Measurements from ENCODE around the gene MSH5. TPM values are rescaled to one million over a fixed set of nuclear protein-coding genes. Genes with fewer than 3 reads are reported as not detected.

The MSH5 gene
- total RNA-seq, 1 experiment from 2014 or later, result 43.1 TPM

GRCh38 chr6:31719001-31719400 lies 20.8 kb upstream of the MSH5 start (continued):
- TF ChIP-seq, protein P1, sequence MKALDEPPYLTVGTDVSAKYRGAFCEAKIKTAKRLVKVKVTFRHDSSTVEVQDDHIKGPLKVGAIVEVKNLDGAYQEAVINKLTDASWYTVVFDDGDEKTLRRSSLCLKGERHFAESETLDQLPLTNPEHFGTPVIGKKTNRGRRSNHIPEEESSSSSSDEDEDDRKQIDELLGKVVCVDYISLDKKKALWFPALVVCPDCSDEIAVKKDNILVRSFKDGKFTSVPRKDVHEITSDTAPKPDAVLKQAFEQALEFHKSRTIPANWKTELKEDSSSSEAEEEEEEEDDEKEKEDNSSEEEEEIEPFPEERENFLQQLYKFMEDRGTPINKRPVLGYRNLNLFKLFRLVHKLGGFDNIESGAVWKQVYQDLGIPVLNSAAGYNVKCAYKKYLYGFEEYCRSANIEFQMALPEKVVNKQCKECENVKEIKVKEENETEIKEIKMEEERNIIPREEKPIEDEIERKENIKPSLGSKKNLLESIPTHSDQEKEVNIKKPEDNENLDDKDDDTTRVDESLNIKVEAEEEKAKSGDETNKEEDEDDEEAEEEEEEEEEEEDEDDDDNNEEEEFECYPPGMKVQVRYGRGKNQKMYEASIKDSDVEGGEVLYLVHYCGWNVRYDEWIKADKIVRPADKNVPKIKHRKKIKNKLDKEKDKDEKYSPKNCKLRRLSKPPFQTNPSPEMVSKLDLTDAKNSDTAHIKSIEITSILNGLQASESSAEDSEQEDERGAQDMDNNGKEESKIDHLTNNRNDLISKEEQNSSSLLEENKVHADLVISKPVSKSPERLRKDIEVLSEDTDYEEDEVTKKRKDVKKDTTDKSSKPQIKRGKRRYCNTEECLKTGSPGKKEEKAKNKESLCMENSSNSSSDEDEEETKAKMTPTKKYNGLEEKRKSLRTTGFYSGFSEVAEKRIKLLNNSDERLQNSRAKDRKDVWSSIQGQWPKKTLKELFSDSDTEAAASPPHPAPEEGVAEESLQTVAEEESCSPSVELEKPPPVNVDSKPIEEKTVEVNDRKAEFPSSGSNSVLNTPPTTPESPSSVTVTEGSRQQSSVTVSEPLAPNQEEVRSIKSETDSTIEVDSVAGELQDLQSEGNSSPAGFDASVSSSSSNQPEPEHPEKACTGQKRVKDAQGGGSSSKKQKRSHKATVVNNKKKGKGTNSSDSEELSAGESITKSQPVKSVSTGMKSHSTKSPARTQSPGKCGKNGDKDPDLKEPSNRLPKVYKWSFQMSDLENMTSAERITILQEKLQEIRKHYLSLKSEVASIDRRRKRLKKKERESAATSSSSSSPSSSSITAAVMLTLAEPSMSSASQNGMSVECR (CRISPR knock-in tag; IDR thresholded peaks at IDR 0.05; ENCODE audit: borderline replicate concordance), result no peak

DNA sequence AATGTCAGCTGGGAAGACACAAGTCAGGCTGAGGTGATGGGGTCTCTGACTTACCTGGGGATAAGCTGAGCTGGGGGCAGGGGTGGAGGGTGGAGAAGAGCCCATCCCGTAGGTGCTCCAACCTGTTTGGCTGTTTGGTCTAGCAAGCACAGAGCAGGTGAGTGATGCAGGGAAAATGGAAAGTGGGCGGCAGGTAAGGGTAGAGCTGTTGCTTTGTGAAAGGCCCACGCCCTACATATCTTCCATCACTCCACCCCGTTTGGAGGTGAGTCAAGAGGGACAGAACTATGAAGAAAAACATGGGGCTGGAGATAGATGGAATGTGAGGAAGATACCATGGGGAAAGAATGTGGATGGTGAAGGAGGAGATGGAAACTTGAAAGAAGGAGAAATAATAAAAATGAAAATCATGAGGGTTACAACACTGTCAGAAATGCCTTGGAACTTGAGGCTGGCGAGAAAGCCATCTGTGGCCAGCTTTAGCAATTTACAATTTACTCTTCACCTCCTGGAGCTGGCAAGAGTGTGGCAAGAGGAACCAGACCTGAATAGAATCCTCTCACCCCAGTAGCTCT lies 19.5 kb upstream of the MSH5 start:
- ChIA-PET CTCF (interaction anchor here (1.9 kb wide), 1 partner anchor 9 kb away, joined by 4 read pairs; no protein-coding TSS in a partner anchor), POLR2A (no interaction called here)
- TF ChIP-seq ZNF138 (CRISPR knock-in tag; conservative IDR thresholded peaks at IDR 0.05), result no peak
- TF ChIP-seq NFATC4 (CRISPR knock-in tag; IDR thresholded peaks at IDR 0.05), result no peak
- TF ChIP-seq, protein P2, sequence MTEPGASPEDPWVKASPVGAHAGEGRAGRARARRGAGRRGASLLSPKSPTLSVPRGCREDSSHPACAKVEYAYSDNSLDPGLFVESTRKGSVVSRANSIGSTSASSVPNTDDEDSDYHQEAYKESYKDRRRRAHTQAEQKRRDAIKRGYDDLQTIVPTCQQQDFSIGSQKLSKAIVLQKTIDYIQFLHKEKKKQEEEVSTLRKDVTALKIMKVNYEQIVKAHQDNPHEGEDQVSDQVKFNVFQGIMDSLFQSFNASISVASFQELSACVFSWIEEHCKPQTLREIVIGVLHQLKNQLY (CRISPR knock-in tag; IDR thresholded peaks at IDR 0.05), result no peak
- TF ChIP-seq, protein P3, sequence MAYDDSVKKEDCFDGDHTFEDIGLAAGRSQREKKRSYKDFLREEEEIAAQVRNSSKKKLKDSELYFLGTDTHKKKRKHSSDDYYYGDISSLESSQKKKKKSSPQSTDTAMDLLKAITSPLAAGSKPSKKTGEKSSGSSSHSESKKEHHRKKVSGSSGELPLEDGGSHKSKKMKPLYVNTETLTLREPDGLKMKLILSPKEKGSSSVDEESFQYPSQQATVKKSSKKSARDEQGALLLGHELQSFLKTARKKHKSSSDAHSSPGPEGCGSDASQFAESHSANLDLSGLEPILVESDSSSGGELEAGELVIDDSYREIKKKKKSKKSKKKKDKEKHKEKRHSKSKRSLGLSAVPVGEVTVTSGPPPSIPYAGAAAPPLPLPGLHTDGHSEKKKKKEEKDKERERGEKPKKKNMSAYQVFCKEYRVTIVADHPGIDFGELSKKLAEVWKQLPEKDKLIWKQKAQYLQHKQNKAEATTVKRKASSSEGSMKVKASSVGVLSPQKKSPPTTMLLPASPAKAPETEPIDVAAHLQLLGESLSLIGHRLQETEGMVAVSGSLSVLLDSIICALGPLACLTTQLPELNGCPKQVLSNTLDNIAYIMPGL (CRISPR knock-in tag; IDR thresholded peaks at IDR 0.05), result no peak
- TF ChIP-seq ZNF416 (CRISPR knock-in tag; IDR thresholded peaks at IDR 0.05), result no peak
- TF ChIP-seq ATF1 (CRISPR knock-in tag; IDR thresholded peaks at IDR 0.05), result no peak
- H3K27ac Mint-ChIP-seq, result no peak overlapping the region
- DNase-seq (ENCODE audit: low spot score) (no peak), ATAC-seq (no peak)
- no peaks in the 10 kb centered on the region for H3K9me3 Mint-ChIP-seq
- no peaks in the 10 kb centered on the region for H3K36me3 Mint-ChIP-seq
- no peak overlapping the region for H3K4me3 Mint-ChIP-seq
- H3K27me3 Mint-ChIP-seq (ENCODE audit: low read depth), result peaks cover 4% of the 10 kb centered on the region; the same call in 1 of the 2 replicates
- peaks cover 19% of the 10 kb centered on the region for H3K4me1 Mint-ChIP-seq

DNA sequence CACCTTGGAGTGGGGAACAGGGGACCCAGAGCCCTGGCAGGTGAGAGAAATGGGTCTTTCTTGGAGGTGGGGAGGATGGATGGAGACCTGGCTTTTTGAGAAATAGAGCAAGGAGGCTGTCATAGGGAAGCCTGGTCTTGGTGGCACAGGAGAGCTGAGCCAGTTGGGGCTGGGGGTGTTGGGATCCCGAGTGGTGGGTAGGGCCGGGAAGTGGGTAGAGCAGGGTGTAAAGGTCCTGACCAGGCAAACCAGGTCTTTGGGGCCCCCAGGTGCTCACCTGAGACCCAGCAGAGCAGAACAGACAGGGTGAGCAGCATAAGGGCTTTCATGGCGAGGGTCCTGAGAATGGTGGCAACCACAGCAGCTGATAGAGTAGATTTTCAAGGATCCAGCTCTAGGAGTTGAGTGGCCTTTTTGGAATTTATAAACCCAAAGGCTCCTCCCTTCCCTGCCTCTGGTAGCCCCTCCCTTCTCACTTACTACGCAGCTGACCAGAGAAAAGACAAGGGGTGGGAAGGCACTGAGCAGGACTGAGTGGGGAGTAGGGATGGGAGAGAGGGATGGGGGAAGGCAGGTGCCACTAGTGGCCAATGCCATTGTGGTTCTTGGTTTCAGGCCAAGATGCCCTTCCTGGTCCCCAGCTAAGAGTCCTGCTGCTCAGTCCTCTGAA lies 18.3 kb upstream of the MSH5 start, which contains the start of gene LY6G6C:
LY6G6C (minus strand) TSS at position 396 of the 670 bp plus-strand sequence; CDS start at position 329, 67 bp downstream.
- peaks cover 4% of the 10 kb centered on the region; the same call in 1 of the 2 replicates for H3K27me3 Mint-ChIP-seq (ENCODE audit: low read depth)
- CTCF ChIA-PET, result interaction anchor here (0.8 kb wide), 1 partner anchor 22 kb away, joined by 3 read pairs; no protein-coding TSS in a partner anchor
- peaks cover 2% of the 10 kb centered on the region for H3K36me3 Mint-ChIP-seq
- no peaks in the 10 kb centered on the region for H3K9me3 Mint-ChIP-seq
- H3K4me3 Mint-ChIP-seq, result no peak within 1 kb of the TSS
- DNase-seq (ENCODE audit: low spot score) (no peak), ATAC-seq (no peak)
- H3K4me1 Mint-ChIP-seq, result peaks cover 19% of the 10 kb centered on the region
- POLR2A ChIA-PET, result no interaction called here
- H3K27ac Mint-ChIP-seq, result no peak within 1 kb of the TSS; the same call in 1 of the 2 replicates
- TF ChIP-seq ZNF263 (CRISPR knock-in tag; IDR thresholded peaks at IDR 0.05; ENCODE audit: low read depth) (no peak), OVOL2 (CRISPR knock-in tag; IDR thresholded peaks at IDR 0.05; ENCODE audit: borderline replicate concordance) (no peak), TEAD4 (CRISPR knock-in tag; IDR thresholded peaks at IDR 0.05) (no peak), ESRRA (CRISPR knock-in tag; IDR thresholded peaks at IDR 0.05; ENCODE audit: borderline replicate concordance) (no peak), ZBTB21 (CRISPR knock-in tag; IDR thresholded peaks at IDR 0.05; ENCODE audit: borderline replicate concordance) (no peak), ELF4 (CRISPR knock-in tag; IDR thresholded peaks at IDR 0.05; ENCODE audit: low read depth) (no peak), ETV6 (CRISPR knock-in tag; IDR thresholded peaks at IDR 0.05) (no peak), NFE2L1 (CRISPR knock-in tag; IDR thresholded peaks at IDR 0.05) (no peak), ATF6 (CRISPR knock-in tag; IDR thresholded peaks at IDR 0.05) (no peak)
- TF ChIP-seq, protein P2 (CRISPR knock-in tag; IDR thresholded peaks at IDR 0.05), result no peak
- TF ChIP-seq, protein P4, sequence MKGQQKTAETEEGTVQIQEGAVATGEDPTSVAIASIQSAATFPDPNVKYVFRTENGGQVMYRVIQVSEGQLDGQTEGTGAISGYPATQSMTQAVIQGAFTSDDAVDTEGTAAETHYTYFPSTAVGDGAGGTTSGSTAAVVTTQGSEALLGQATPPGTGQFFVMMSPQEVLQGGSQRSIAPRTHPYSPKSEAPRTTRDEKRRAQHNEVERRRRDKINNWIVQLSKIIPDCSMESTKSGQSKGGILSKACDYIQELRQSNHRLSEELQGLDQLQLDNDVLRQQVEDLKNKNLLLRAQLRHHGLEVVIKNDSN (CRISPR knock-in tag; IDR thresholded peaks at IDR 0.05), result no peak
- TF ChIP-seq, protein P5, sequence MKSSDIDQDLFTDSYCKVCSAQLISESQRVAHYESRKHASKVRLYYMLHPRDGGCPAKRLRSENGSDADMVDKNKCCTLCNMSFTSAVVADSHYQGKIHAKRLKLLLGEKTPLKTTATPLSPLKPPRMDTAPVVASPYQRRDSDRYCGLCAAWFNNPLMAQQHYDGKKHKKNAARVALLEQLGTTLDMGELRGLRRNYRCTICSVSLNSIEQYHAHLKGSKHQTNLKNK (CRISPR knock-in tag; IDR thresholded peaks at IDR 0.05), result no peak
- TF ChIP-seq, protein P6, sequence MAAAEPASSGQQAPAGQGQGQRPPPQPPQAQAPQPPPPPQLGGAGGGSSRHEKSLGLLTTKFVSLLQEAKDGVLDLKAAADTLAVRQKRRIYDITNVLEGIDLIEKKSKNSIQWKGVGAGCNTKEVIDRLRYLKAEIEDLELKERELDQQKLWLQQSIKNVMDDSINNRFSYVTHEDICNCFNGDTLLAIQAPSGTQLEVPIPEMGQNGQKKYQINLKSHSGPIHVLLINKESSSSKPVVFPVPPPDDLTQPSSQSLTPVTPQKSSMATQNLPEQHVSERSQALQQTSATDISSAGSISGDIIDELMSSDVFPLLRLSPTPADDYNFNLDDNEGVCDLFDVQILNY (CRISPR knock-in tag; IDR thresholded peaks at IDR 0.05), result no peak

Measured in WTC11 (cell line).